Endothelial cell of umbilical vein (primary cell): Measurements from ENCODE around the gene HOXB4. TPM values are rescaled to one million over a fixed set of nuclear protein-coding genes. Genes with fewer than 3 reads are reported as not detected.

Experiments used
- BruUV-seq: library from RNA; stranded (reverse); fragments of 400-500 nt; replicated peaks from 2 replicates; lab custom pipeline; 2021; lab: Mats Ljungman, UMichigan
- CTCF ChIA-PET: fragments of 300-600, 350-600 bp; sonication (Branson Sonifier 250); formaldehyde crosslinking; loops from one replicate; lab custom pipeline; 2021; ENCODE audit warnings: antibody characterized with exemption, inconsistent platforms; lab: Charles Lee
- POLR2A ChIA-PET: fragments of 300-600, 350-600 bp; sonication (Branson Sonifier 250); formaldehyde crosslinking; loops from one replicate; lab custom pipeline; 2021; ENCODE audit warnings: antibody characterized with exemption, inconsistent platforms; lab: Charles Lee
- DNase-seq: peaks from one replicate; pipeline ENCODE4 v3.0.0-alpha.2; 2011; ENCODE audit warnings: low read depth, low spot score
- FAIRE-seq: peaks from 2 replicates; lab custom pipeline; 2011; peaks lifted over from hg19 to GRCh38; lab: Jason Lieb, UNC
- H2AFZ ChIP-seq: 2 replicates; pipeline ENCODE4 v1.6.0; 2012; ENCODE audit warnings: low read depth, low read length, control low read depth, inconsistent platforms
- H3K27ac ChIP-seq: 2 replicates; pipeline ENCODE4 v1.5.1; 2011; ENCODE audit warnings: low read depth, mild to moderate bottlenecking, control low read depth, low read length, moderate library complexity; ENCODE audit not compliant: insufficient read depth
- H3K27me3 ChIP-seq, 2 experiments: 2 replicates each; pipeline versions ENCODE4 v1.6.0 to v1.6.1; 2011; ENCODE audit warnings: low read length in 2 of 2, mixed read lengths in 1 of 2; ENCODE audit not compliant: control insufficient read depth in 2 of 2, insufficient read depth in 2 of 2
- H3K36me3 ChIP-seq, 2 experiments: 2 replicates in 1 of 2; 3 replicates in 1 of 2; pipeline ENCODE4 v1.5.1; 2011; ENCODE audit warnings: low read length in 2 of 2, mild to moderate bottlenecking in 1 of 2, moderate library complexity in 1 of 2; ENCODE audit not compliant: control insufficient read depth in 2 of 2, insufficient read depth in 2 of 2; ENCODE audit errors: extremely low read depth in 1 of 2
- H3K4me1 ChIP-seq: 3 replicates; pipeline ENCODE4 v1.5.1; 2011; ENCODE audit warnings: mild to moderate bottlenecking, low read length; ENCODE audit not compliant: control insufficient read depth, insufficient read depth; ENCODE audit errors: extremely low read depth
- H3K4me2 ChIP-seq: 2 replicates; pipeline ENCODE4 v1.6.1; 2011; ENCODE audit warnings: low read length, control low read depth, mixed read lengths; ENCODE audit not compliant: insufficient read depth
- H3K4me3 ChIP-seq, 3 experiments: fragments of 200-600 bp in 1 of 3; sonication (generic), shearing (Covaris generic) in 1 of 3; replicated peaks in 1 of 3; 2 replicates each; pipeline ENCODE4 v1.5.1; 2011 to 2016; ENCODE audit warnings: control low read depth in 3 of 3, low read length in 3 of 3, mild to moderate bottlenecking in 2 of 3, inconsistent platforms in 1 of 3, low read depth in 1 of 3, moderate library complexity in 1 of 3; ENCODE audit not compliant: insufficient read depth in 1 of 3
- H3K79me2 ChIP-seq: 2 replicates; pipeline ENCODE4 v1.6.0; 2012; ENCODE audit warnings: low read length, inconsistent platforms; ENCODE audit not compliant: control insufficient read depth, insufficient read depth
- H3K9ac ChIP-seq: replicated peaks from 2 replicates; pipeline ENCODE3; 2011; ENCODE audit warnings: low read length, control low read depth; ENCODE audit not compliant: insufficient read depth; ENCODE audit errors: extremely low read depth
- H3K9me1 ChIP-seq: replicated peaks from 3 replicates; pipeline ENCODE4 v1.6.0; 2011; ENCODE audit warnings: mild to moderate bottlenecking, low read length; ENCODE audit not compliant: control insufficient read depth, insufficient read depth; ENCODE audit errors: extremely low read depth
- H3K9me3 ChIP-seq: replicated peaks from 2 replicates; pipeline ENCODE4 v1.5.1; 2012; ENCODE audit warnings: low read length, inconsistent platforms; ENCODE audit not compliant: control insufficient read depth, insufficient read depth
- H4K20me1 ChIP-seq: replicated peaks from 2 replicates; pipeline ENCODE3; 2011; ENCODE audit warnings: mild to moderate bottlenecking, low read length; ENCODE audit not compliant: control insufficient read depth, insufficient read depth; ENCODE audit errors: extremely low read depth
- JUN ChIP-seq: IDR thresholded peaks from 2 replicates; pipeline ENCODE4 v1.6.1; 2011; ENCODE audit warnings: borderline replicate concordance, low read depth; ENCODE audit not compliant: insufficient read length, insufficient read depth
- POLR2A ChIP-seq: IDR thresholded peaks from 2 replicates; pipeline ENCODE4 v1.6.1; 2012; ENCODE audit warnings: low read depth, mild to moderate bottlenecking, control low read depth, low read length
- POLR2AphosphoS5 ChIP-seq: IDR thresholded peaks from 2 replicates; pipeline ENCODE4 v1.6.1; 2012; ENCODE audit warnings: low read depth, mild to moderate bottlenecking, control low read depth, low read length, moderate library complexity; ENCODE audit not compliant: insufficient read depth
- dilution Hi-C: fragments of 300-500 bp; cut with MboI; formaldehyde crosslinking; loops from one replicate; pipeline ENCODE4 v1.15.0; 2019; ENCODE audit warnings: low sequenced_read_pairs; ENCODE audit not compliant: extremely low pct_ligation_motif_present
- intact Hi-C: fragments of 100-400 bp; cut with micrococcal nuclease; formaldehyde crosslinking; loops from one replicate; pipeline ENCODE4 v1.10.0; 2022
- polyA plus RNA-seq, 4 experiments: library from polyadenylated mRNA; depleted of rRNA in 3 of 4; stranded (reverse) in 3 of 4; unstranded in 1 of 4; fragments of >200 nt; gene quantifications; 2 replicates each; pipeline versions ENCODE4 v1.2.1 to v1.2.3, GENCODE V29; 2011 to 2012; ENCODE audit warnings: missing spikeins in 1 of 4
- total RNA-seq: library from RNA; stranded (reverse); gene quantifications from 2 replicates; pipeline ENCODE4 v1.2.3, GENCODE V29; 2021

Gene HOXB4
- total and polyA plus RNA-seq, 2 donors (not counting 3 experiments of a cell fraction or from before 2014, with no cell fraction given) = 4.6 to 13.1 TPM

GRCh38 chr17:48542698-48543106, 35.4 kb downstream of the HOXB4 start:
- no peak for TF ChIP-seq POLR2A
- no peak for TF ChIP-seq POLR2AphosphoS5
- no peak for TF ChIP-seq JUN
- Histone ChIP-seq H3K36me3 (no peaks in the 10 kb centered on the region), H2AFZ (no peak overlapping the region), H3K27me3 (no peaks in the 10 kb centered on the region), H3K27ac (peak overlapping the region; percentile 80), H3K9me1 (no peaks in the 10 kb centered on the region), H3K4me1 (peaks cover 37% of the 10 kb centered on the region), H3K79me2 (peaks cover 51% of the 10 kb centered on the region), H3K4me3 (peak overlapping the region; percentile 88 to 99 (median 97)), H3K9ac (peak overlapping the region; percentile 91), H3K9me3 (no peaks in the 10 kb centered on the region), H3K4me2 (peak overlapping the region; percentile 89), H4K20me1 (no peaks in the 10 kb centered on the region)
- no peak for FAIRE-seq
- dilution Hi-C loops = no loop called here
- intact Hi-C loops = loop anchor here (2.0 kb wide), 1 partner anchor 50 kb away; no protein-coding TSS in a partner anchor
- ChIA-PET POLR2A (no interaction called here), CTCF (interaction anchor here (1.9 kb wide), 1 partner anchor 191 kb away, joined by 5 read pairs; no protein-coding TSS in a partner anchor)
- no peak for DNase-seq
- TSS peak; percentile 54 for BruUV-seq

- TF ChIP-seq JUN (no peak), POLR2AphosphoS5 (peak; percentile 5)
- FAIRE-seq (peak; percentile 64), DNase-seq (peak; percentile 66)
- POLR2A ChIA-PET = interaction anchor here (0.9 kb wide), 1 partner anchor 9 kb away, joined by 4 read pairs; no protein-coding TSS in a partner anchor
- H3K9me1 ChIP-seq = no peaks in the 10 kb centered on the region
- dilution Hi-C loops = no loop called here
- H2AFZ ChIP-seq = peak overlapping the region; percentile 46
- peaks cover 48% of the 10 kb centered on the region for H3K79me2 ChIP-seq
- peak overlapping the region; percentile 89 for H3K4me2 ChIP-seq
- H3K9ac ChIP-seq = peak overlapping the region; percentile 91
- peak overlapping the region; percentile 88 to 99 (median 97) for H3K4me3 ChIP-seq
- peak overlapping the region; percentile 80 for H3K27ac ChIP-seq
- H4K20me1 ChIP-seq = no peaks in the 10 kb centered on the region
- peaks cover 32% of the 10 kb centered on the region for H3K4me1 ChIP-seq
- H3K9me3 ChIP-seq = no peaks in the 10 kb centered on the region
- CTCF ChIA-PET = interaction anchor here (0.9 to 3.9 kb wide), 9 partner anchors 15 to 209 kb away, joined by 3 to 14 read pairs (median 4); partner anchors contain the start of gene HOXB5
- TSS peak; percentile 40 for BruUV-seq
- no peaks in the 10 kb centered on the region for H3K27me3 ChIP-seq
- H3K36me3 ChIP-seq = no peaks in the 10 kb centered on the region
- intact Hi-C loops = loop anchor here (2.0 kb wide), 1 partner anchor 49 kb away; no protein-coding TSS in a partner anchor
These were observed 36.0 kb downstream of the HOXB4 start for GRCh38 chr17:48542114-48542656.
